Endothelial cell of umbilical vein (primary cell): ENCODE measurements around the gene FSD2.

Experiments
- CTCF ChIP-seq, 2 donors: IDR thresholded peaks; 1 replicate in 1 of 2; 2 replicates in 1 of 2; pipeline ENCODE4 v1.5.1; 2011; ENCODE audit warnings: low read length in 2 of 2, mild to moderate bottlenecking in 2 of 2, moderate library complexity in 2 of 2, control low read depth in 1 of 2, inconsistent platforms in 1 of 2, low read depth in 1 of 2; ENCODE audit not compliant: insufficient read depth in 1 of 2; ENCODE audit errors: extremely low read depth in 1 of 2
- EZH2 ChIP-seq: IDR thresholded peaks from 2 replicates; pipeline ENCODE4 v1.6.1; 2012; ENCODE audit warnings: borderline replicate concordance, low read depth, mild to moderate bottlenecking, moderate library complexity, low read length, inconsistent platforms; ENCODE audit not compliant: severe bottlenecking
- GATA2 ChIP-seq: IDR thresholded peaks from 2 replicates; pipeline ENCODE4 v1.7.0; 2011; ENCODE audit warnings: low read depth, mild to moderate bottlenecking, moderate library complexity, mixed read lengths, low read length; ENCODE audit not compliant: insufficient read length, insufficient read depth
- JUN ChIP-seq: IDR thresholded peaks from 2 replicates; pipeline ENCODE4 v1.6.1; 2011; ENCODE audit warnings: borderline replicate concordance, low read depth; ENCODE audit not compliant: insufficient read length, insufficient read depth
- MAX ChIP-seq: IDR thresholded peaks from 2 replicates; pipeline ENCODE4 v1.6.1; 2011; ENCODE audit not compliant: insufficient read depth, insufficient read length
- MYC ChIP-seq: IDR thresholded peaks from one replicate; pipeline ENCODE4 v1.6.1; 2011; ENCODE audit warnings: mild to moderate bottlenecking, low read depth, low read length
- POLR2A ChIP-seq: IDR thresholded peaks from 2 replicates; pipeline ENCODE4 v1.6.1; 2012; ENCODE audit warnings: low read depth, mild to moderate bottlenecking, control low read depth, low read length
- POLR2AphosphoS5 ChIP-seq: IDR thresholded peaks from 2 replicates; pipeline ENCODE4 v1.6.1; 2012; ENCODE audit warnings: low read depth, mild to moderate bottlenecking, control low read depth, low read length, moderate library complexity; ENCODE audit not compliant: insufficient read depth

GRCh38 chr15:82712036-82712435 lies 93.8 kb downstream of the FSD2 start:
- TF ChIP-seq EZH2 (no peak), CTCF (IDR thresholded peaks at IDR 0.05; ENCODE audit: extremely low read depth in 1 of 2, insufficient read depth in 1 of 2, low read depth in 1 of 2, low read length in 2 of 2) (no peak), POLR2A (no peak), JUN (no peak), POLR2AphosphoS5 (no peak), MYC (no peak), MAX (no peak), GATA2 (no peak)
